ENCODE measurements around the gene PDE8A.

DNA sequence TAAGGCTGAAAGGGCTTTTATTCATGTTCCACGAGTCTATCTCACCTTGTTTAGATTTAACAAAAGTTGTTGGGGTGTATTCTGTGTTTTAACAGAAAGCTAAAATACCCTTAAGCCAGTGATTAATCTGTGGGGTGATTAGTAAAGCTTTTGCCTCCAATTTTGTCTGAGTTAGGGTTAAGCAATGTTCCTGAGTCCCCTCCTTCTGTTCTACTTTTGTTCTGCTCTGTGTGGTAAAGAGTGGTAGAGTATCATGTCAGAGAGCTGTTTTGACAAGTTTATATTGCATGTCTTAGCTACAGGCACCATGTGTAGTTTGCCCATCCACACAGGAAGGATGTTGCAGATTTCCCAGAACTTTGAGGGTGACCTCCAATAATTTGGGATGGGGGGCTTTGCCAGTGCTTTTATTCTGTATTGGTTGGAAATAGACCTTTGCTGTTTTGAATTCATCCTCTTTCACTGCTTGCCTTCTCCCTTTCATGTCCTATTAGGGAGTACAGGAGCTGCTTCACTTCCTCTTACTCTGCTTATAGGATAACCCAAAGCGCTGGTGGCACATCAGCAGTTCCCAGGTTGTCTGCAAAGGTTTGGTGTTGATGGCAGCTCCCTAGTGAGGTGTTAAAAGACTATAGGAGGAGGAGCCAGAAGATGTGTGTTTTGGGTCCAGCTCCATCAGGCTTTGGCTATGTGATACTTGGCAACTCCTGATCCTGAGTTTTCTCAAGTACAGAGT lies 7.4 kb downstream of the PDE8A start:
- TF ChIP-seq KDM5A (IDR thresholded peaks at IDR 0.05; ENCODE audit: borderline replicate concordance, low read length) (no peak), SUZ12 (IDR thresholded peaks at IDR 0.05; ENCODE audit: low read depth, low read length) (no peak)
